H9 (cell line): ENCODE measurements around the gene TMEM182. TPM values are rescaled to one million over a fixed set of nuclear protein-coding genes. Genes with fewer than 3 reads are reported as not detected.

ENCODE experiments used
- DNase-seq: peaks from one replicate; pipeline ENCODE4 v3.0.0-alpha.2; 2017
- H2AFZ ChIP-seq: one replicate; pipeline ENCODE4 v1.6.1; 2013; ENCODE audit warnings: mild to moderate bottlenecking, low read length, control low read depth, moderate library complexity
- H2AK5ac ChIP-seq: 2 replicates; pipeline ENCODE4 v1.6.1; 2013; ENCODE audit warnings: low read length, control low read depth, mixed read lengths; ENCODE audit not compliant: insufficient read length
- H2BK120ac ChIP-seq: one replicate; pipeline ENCODE4 v1.6.1; 2013; ENCODE audit warnings: low read depth, mild to moderate bottlenecking, low read length, control low read depth, inconsistent platforms; ENCODE audit not compliant: poor library complexity, severe bottlenecking
- H2BK12ac ChIP-seq: 2 replicates; pipeline ENCODE4 v1.6.1; 2013; ENCODE audit warnings: low read length, control low read depth, mixed read lengths, low read depth; ENCODE audit not compliant: insufficient read length
- H2BK15ac ChIP-seq: 2 replicates; pipeline ENCODE4 v1.6.1; 2013; ENCODE audit warnings: low read depth, low read length, control low read depth
- H2BK20ac ChIP-seq: one replicate; pipeline ENCODE4 v1.6.1; 2013; ENCODE audit warnings: low read depth, mild to moderate bottlenecking, low read length, control low read depth, inconsistent platforms; ENCODE audit not compliant: poor library complexity, severe bottlenecking
- H2BK5ac ChIP-seq: 2 replicates; pipeline ENCODE4 v1.6.1; 2013; ENCODE audit warnings: low read length, control low read depth, mixed read lengths; ENCODE audit not compliant: insufficient read length
- H3K14ac ChIP-seq: 2 replicates; pipeline ENCODE4 v1.6.1; 2013; ENCODE audit warnings: low read length, control low read depth; ENCODE audit not compliant: insufficient read depth
- H3K18ac ChIP-seq: 2 replicates; pipeline ENCODE4 v1.6.1; 2013; ENCODE audit warnings: low read depth, mild to moderate bottlenecking, mixed read lengths, low read length, control low read depth; ENCODE audit not compliant: insufficient read length
- H3K23ac ChIP-seq: 2 replicates; pipeline ENCODE4 v1.6.1; 2013; ENCODE audit warnings: low read length, control low read depth, mixed read lengths, low read depth; ENCODE audit not compliant: insufficient read length
- H3K23me2 ChIP-seq: 2 replicates; pipeline ENCODE4 v1.6.1; 2013; ENCODE audit warnings: low read depth, mild to moderate bottlenecking, mixed read lengths, low read length, control low read depth; ENCODE audit not compliant: insufficient read length, poor library complexity, severe bottlenecking
- H3K27ac ChIP-seq: 2 replicates; pipeline ENCODE4 v1.5.1; 2013; ENCODE audit warnings: low read length, control low read depth, mixed read lengths, low read depth; ENCODE audit not compliant: insufficient read length
- H3K27me3 ChIP-seq: 2 replicates; pipeline ENCODE4 v1.6.1; 2013; ENCODE audit warnings: low read length, control low read depth, inconsistent platforms; ENCODE audit not compliant: insufficient read depth
- H3K4ac ChIP-seq: 2 replicates; pipeline ENCODE4 v1.6.1; 2013; ENCODE audit warnings: low read depth, mild to moderate bottlenecking, control low read depth, inconsistent platforms, low read length, moderate library complexity
- H3K4me1 ChIP-seq: 2 replicates; pipeline ENCODE4 v1.6.1; 2013; ENCODE audit warnings: low read length, control low read depth, inconsistent platforms; ENCODE audit not compliant: insufficient read depth
- H3K4me2 ChIP-seq: 2 replicates; pipeline ENCODE4 v1.6.1; 2013; ENCODE audit warnings: low read length, control low read depth, mixed read lengths; ENCODE audit not compliant: insufficient read length, insufficient read depth
- H3K56ac ChIP-seq: 2 replicates; pipeline ENCODE4 v1.6.1; 2013; ENCODE audit warnings: low read depth, mild to moderate bottlenecking, mixed read lengths, low read length, control low read depth; ENCODE audit not compliant: insufficient read length
- H3K79me1 ChIP-seq: 2 replicates; pipeline ENCODE4 v1.6.1; 2013; ENCODE audit warnings: low read depth, mild to moderate bottlenecking, moderate library complexity, low read length, control low read depth, inconsistent platforms; ENCODE audit not compliant: insufficient read depth, poor library complexity, severe bottlenecking
- H3K79me2 ChIP-seq: 2 replicates; pipeline ENCODE4 v1.6.1; 2013; ENCODE audit warnings: low read length, control low read depth, inconsistent platforms; ENCODE audit not compliant: insufficient read depth
- H3K9ac ChIP-seq: 2 replicates; pipeline ENCODE4 v1.6.1; 2013; ENCODE audit warnings: low read length, control low read depth, mixed read lengths; ENCODE audit not compliant: insufficient read length; ENCODE audit errors: extremely low read depth
- H3K9me3 ChIP-seq: one replicate; pipeline ENCODE4 v1.6.1; 2013; ENCODE audit warnings: low read depth, low read length, inconsistent platforms; ENCODE audit not compliant: control insufficient read depth
- H3T11ph ChIP-seq: one replicate; pipeline ENCODE4 v1.6.1; 2013; ENCODE audit warnings: mild to moderate bottlenecking, low read length, control low read depth, inconsistent platforms
- H4K20me1 ChIP-seq: one replicate; pipeline ENCODE4 v1.6.1; 2013; ENCODE audit not compliant: control insufficient read depth, insufficient read length, insufficient read depth
- H4K5ac ChIP-seq: 2 replicates; pipeline ENCODE4 v1.6.1; 2013; ENCODE audit warnings: low read depth, mild to moderate bottlenecking, mixed read lengths, low read length, control low read depth; ENCODE audit not compliant: insufficient read length
- H4K8ac ChIP-seq: replicated peaks from 2 replicates; pipeline ENCODE4 v1.6.1; 2013; ENCODE audit warnings: low read length, control low read depth, mixed read lengths, low read depth; ENCODE audit not compliant: insufficient read length
- H4K91ac ChIP-seq: 2 replicates; pipeline ENCODE4 v1.6.1; 2013; ENCODE audit warnings: low read depth, mild to moderate bottlenecking, moderate library complexity, mixed read lengths, low read length, control low read depth; ENCODE audit not compliant: insufficient read length
- H3K27ac Mint-ChIP-seq, 3 experiments: 2 replicates in 2 of 3; 3 replicates in 1 of 3; pipeline ENCODE4 v1.8.0; 2020 to 2021; ENCODE audit warnings: mixed read lengths in 3 of 3, mild to moderate bottlenecking in 1 of 3, moderate library complexity in 1 of 3
- H3K27me3 Mint-ChIP-seq: 2 replicates; pipeline ENCODE4 v1.8.0; 2021; ENCODE audit warnings: low read depth, mild to moderate bottlenecking, moderate library complexity, mixed read lengths
- H3K36me3 Mint-ChIP-seq, 3 experiments: 2 replicates in 2 of 3; 3 replicates in 1 of 3; pipeline ENCODE4 v1.8.0; 2020 to 2021; ENCODE audit warnings: low read depth in 3 of 3, mixed read lengths in 3 of 3; ENCODE audit not compliant: insufficient read depth in 1 of 3
- H3K4me1 Mint-ChIP-seq, 2 experiments: 2 replicates each; pipeline ENCODE4 v1.8.0; 2020; ENCODE audit warnings: mixed read lengths in 2 of 2
- H3K4me3 Mint-ChIP-seq, 2 experiments: 2 replicates in 1 of 2; 3 replicates in 1 of 2; pipeline ENCODE4 v1.8.0; 2020 to 2021; ENCODE audit warnings: mild to moderate bottlenecking in 2 of 2, mixed read lengths in 2 of 2, moderate library complexity in 1 of 2
- H3K9me3 Mint-ChIP-seq, 2 experiments: 2 replicates in 1 of 2; 3 replicates in 1 of 2; pipeline ENCODE4 v1.8.0; 2020; ENCODE audit warnings: mild to moderate bottlenecking in 2 of 2, mixed read lengths in 2 of 2, moderate library complexity in 1 of 2
- WGBS: extraction: QIAGEN DNeasy Blood & Tissue Kit; methylation state at CpG from one replicate; pipeline ENCODE4 v1.1.7; 2013; ENCODE audit warnings: missing lambda C conversion rate, low lambda C conversion rate, mixed read lengths; ENCODE audit not compliant: insufficient read length; ENCODE audit errors: extremely low coverage; 5-methylcytosine and 5-hydroxymethylcytosine counted together
- total RNA-seq: library from RNA; stranded (reverse); gene quantifications from 2 replicates; pipeline ENCODE4 v1.2.1, GENCODE V29; 2021
- TF ChIP-seq, protein P1 (sequence below): fragments of 200-600 bp; sonication (generic); conservative IDR thresholded peaks from 3 replicates; pipeline ENCODE4 v1.8.0; 2021; ENCODE audit warnings: antibody characterized with exemption, mild to moderate bottlenecking

The TMEM182 gene
- total RNA-seq, 1 experiment from 2014 or later, result 3.6 TPM

DNA sequence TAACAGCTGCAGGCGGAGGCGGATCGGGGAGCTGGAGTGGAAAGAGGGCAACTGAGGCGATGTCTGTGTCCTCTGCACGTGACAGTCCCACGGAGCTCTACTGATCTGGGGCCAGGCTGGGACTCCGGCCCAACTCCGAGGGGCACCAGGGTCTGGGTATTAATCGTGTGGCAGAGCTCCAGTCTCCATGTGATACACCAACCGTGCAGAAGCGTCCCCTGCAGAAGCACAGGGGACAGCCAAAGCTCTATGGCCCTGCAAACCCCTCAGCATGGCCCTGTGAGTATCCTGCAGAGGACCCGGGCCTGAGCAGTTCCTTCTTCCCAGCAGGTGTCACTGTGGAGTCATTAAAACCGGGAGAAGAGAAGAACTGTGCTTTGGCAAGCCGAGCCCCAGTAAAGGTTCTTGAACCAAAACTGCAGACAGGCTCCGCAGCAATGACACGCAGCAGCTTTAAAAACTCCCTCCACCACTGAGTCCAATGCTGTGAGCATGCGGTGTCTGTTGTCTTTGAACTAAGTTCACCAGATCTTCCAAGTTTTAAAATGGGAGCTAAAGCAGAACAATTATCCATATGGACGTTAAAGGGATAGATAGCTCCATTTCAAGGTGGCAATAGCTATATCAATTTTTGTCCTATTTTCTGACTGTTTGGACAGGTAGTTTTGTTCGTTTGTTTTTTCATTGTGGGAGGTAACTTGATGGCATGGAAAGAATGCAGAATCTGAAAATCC, 79.4 kb downstream of the TMEM182 start:
- Mint-ChIP-seq H3K4me1 (peaks cover 10 to 11% of the 10 kb centered on the region in 2 experiments), H3K36me3 (no peaks in the 10 kb centered on the region)
- WGBS, result no CpG with 5 or more reads among the region's 19 CpGs

More for the DNA sequence above, 79.4 kb downstream of the TMEM182 start:
- peak; percentile 80 for DNase-seq
- no peaks in the 10 kb centered on the region for H3K79me1 ChIP-seq
- no peak overlapping the region for H3K56ac ChIP-seq
- H4K91ac ChIP-seq, result no peak overlapping the region
- no peak overlapping the region for H2BK15ac ChIP-seq
- no peaks in the 10 kb centered on the region for H3K27me3 ChIP-seq
- no peak overlapping the region for H3K18ac ChIP-seq
- TF ChIP-seq, protein P1, sequence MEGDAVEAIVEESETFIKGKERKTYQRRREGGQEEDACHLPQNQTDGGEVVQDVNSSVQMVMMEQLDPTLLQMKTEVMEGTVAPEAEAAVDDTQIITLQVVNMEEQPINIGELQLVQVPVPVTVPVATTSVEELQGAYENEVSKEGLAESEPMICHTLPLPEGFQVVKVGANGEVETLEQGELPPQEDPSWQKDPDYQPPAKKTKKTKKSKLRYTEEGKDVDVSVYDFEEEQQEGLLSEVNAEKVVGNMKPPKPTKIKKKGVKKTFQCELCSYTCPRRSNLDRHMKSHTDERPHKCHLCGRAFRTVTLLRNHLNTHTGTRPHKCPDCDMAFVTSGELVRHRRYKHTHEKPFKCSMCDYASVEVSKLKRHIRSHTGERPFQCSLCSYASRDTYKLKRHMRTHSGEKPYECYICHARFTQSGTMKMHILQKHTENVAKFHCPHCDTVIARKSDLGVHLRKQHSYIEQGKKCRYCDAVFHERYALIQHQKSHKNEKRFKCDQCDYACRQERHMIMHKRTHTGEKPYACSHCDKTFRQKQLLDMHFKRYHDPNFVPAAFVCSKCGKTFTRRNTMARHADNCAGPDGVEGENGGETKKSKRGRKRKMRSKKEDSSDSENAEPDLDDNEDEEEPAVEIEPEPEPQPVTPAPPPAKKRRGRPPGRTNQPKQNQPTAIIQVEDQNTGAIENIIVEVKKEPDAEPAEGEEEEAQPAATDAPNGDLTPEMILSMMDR, result peak; percentile 74
- H3K79me2 ChIP-seq, result no peaks in the 10 kb centered on the region
- no peak overlapping the region for H2BK20ac ChIP-seq
- no peak overlapping the region for H3K14ac ChIP-seq
- H3T11ph ChIP-seq, result no peak overlapping the region
- no peak overlapping the region for H2BK12ac ChIP-seq
- no peak overlapping the region for H3K23ac ChIP-seq
- H3K27me3 Mint-ChIP-seq, result no peaks in the 10 kb centered on the region
- no peak overlapping the region for H3K4ac ChIP-seq
- no peaks in the 10 kb centered on the region for H3K4me1 ChIP-seq
- no peaks in the 10 kb centered on the region for H3K9me3 Mint-ChIP-seq
- H3K27ac Mint-ChIP-seq, result no peak overlapping the region
- no peaks in the 10 kb centered on the region for H3K9me3 ChIP-seq
- no peaks in the 10 kb centered on the region for H3K23me2 ChIP-seq
- H3K27ac ChIP-seq, result no peak overlapping the region
- H3K4me3 Mint-ChIP-seq, result no peak overlapping the region
- no peak overlapping the region for H2AK5ac ChIP-seq
- no peak overlapping the region for H2AFZ ChIP-seq
- H3K9ac ChIP-seq, result no peak overlapping the region
- H4K5ac ChIP-seq, result no peak overlapping the region
- no peaks in the 10 kb centered on the region for H4K20me1 ChIP-seq
- no peak overlapping the region for H3K4me2 ChIP-seq
- no peak overlapping the region for H2BK5ac ChIP-seq
- no peak overlapping the region for H2BK120ac ChIP-seq
- H4K8ac ChIP-seq, result no peak overlapping the region
